Uterus (tissue), 2 donors: Measurements from ENCODE around the gene BTG4.

Source experiments
- POLR2A ChIP-seq, 2 donors: fragments of 450-650 bp; IDR thresholded peaks; one replicate each; pipeline ENCODE4 v1.6.1; 2016; ENCODE audit warnings: antibody characterized with exemption in 2 of 2, mild to moderate bottlenecking in 1 of 2, moderate library complexity in 1 of 2
- TF ChIP-seq, protein P1 (sequence below), 4 experiments: fragments of 200-600 bp in 2 of 4; fragments of 450-650 bp in 2 of 4; sonication (generic) in 2 of 4; IDR thresholded peaks; one replicate each; pipeline ENCODE4 v1.5.1; 2016 to 2019; ENCODE audit warnings: antibody characterized with exemption in 4 of 4, mild to moderate bottlenecking in 2 of 4, moderate library complexity in 1 of 4

DNA sequence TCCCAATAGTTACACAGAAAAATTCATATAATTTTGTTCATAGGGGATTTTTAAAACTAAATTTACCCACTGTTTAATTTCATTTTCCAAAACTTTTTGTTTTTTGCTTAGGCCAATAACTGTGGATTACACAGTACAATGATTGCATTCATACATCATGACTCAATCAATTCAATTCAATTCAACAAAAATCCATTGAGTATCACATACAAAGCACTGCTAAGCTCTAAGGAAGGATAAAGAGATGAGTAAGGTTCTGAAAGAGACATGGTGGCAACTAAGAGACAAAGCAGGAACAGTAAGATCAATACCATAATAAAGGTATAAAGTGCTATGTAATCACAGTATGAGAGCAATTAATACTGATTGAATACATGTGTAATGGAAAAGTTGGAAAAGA, 18.9 kb upstream of the BTG4 start:
- TF ChIP-seq, protein P1, sequence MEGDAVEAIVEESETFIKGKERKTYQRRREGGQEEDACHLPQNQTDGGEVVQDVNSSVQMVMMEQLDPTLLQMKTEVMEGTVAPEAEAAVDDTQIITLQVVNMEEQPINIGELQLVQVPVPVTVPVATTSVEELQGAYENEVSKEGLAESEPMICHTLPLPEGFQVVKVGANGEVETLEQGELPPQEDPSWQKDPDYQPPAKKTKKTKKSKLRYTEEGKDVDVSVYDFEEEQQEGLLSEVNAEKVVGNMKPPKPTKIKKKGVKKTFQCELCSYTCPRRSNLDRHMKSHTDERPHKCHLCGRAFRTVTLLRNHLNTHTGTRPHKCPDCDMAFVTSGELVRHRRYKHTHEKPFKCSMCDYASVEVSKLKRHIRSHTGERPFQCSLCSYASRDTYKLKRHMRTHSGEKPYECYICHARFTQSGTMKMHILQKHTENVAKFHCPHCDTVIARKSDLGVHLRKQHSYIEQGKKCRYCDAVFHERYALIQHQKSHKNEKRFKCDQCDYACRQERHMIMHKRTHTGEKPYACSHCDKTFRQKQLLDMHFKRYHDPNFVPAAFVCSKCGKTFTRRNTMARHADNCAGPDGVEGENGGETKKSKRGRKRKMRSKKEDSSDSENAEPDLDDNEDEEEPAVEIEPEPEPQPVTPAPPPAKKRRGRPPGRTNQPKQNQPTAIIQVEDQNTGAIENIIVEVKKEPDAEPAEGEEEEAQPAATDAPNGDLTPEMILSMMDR (IDR thresholded peaks at IDR 0.05) = no peak
- TF ChIP-seq POLR2A (IDR thresholded peaks at IDR 0.05) = no peak
